Gastrocnemius medialis (tissue), 4 donors: ENCODE data around the gene TMEM214. TPM values are rescaled to one million over a fixed set of nuclear protein-coding genes. Genes with fewer than 3 reads are reported as not detected.

Source experiments
- ATAC-seq, 2 donors: fragments of 150-250 bp; one replicate each; pipeline ENCODE4 v1.9.1; 2016
- DNase-seq, 2 donors: peaks; one replicate each; pipeline ENCODE4 v3.0.0-alpha.2; 2019
- H3K27ac ChIP-seq, 4 donors: fragments of 200-600 bp; sonication (generic); 1 replicate in 1 of 4; 2 replicates in 3 of 4; pipeline ENCODE4 v1.5.1; 2016 to 2018; ENCODE audit warnings: mild to moderate bottlenecking in 2 of 4, moderate library complexity in 1 of 4
- H3K27me3 ChIP-seq, 3 donors: fragments of 200-600 bp; sonication (generic) in 2 of 3; 1 replicate in 1 of 3; 2 replicates in 2 of 3; pipeline versions ENCODE4 v1.5.1 to v1.6.0; 2016 to 2019; ENCODE audit warnings: mild to moderate bottlenecking in 1 of 3, moderate library complexity in 1 of 3
- H3K36me3 ChIP-seq, 2 donors: fragments of 200-600 bp; sonication (generic) in 1 of 2; one replicate each; pipeline ENCODE4 v1.5.1; 2017 to 2018
- H3K4me1 ChIP-seq, 2 donors: fragments of 200-600 bp; sonication (generic) in 1 of 2; one replicate each; pipeline ENCODE4 v1.5.1; 2016 to 2017; ENCODE audit warnings: mild to moderate bottlenecking in 2 of 2
- H3K4me3 ChIP-seq, 4 donors: fragments of 200-600 bp; sonication (generic) in 3 of 4; 1 replicate in 1 of 4; 2 replicates in 3 of 4; pipeline ENCODE4 v1.5.1; 2016 to 2019; ENCODE audit warnings: mild to moderate bottlenecking in 2 of 4
- H3K9me3 ChIP-seq, 3 donors: fragments of 200-600 bp; sonication (generic) in 2 of 3; 1 replicate in 1 of 3; 2 replicates in 2 of 3; pipeline ENCODE4 v1.5.1; 2016 to 2019
- CTCF ChIP-seq, 5 experiments: fragments of 450-650 bp in 3 of 5; fragments of 200-600 bp in 2 of 5; sonication (generic) in 2 of 5; IDR thresholded peaks in 4 of 5; conservative IDR thresholded peaks in 1 of 5; 1 replicate in 4 of 5; 2 replicates in 1 of 5; pipeline ENCODE4 v1.5.1; 2016 to 2019; ENCODE audit warnings: antibody characterized with exemption in 5 of 5, mild to moderate bottlenecking in 3 of 5, moderate library complexity in 3 of 5
- POLR2A ChIP-seq, 2 donors: fragments of 450-650 bp; IDR thresholded peaks; one replicate each; pipeline ENCODE4 v1.6.1; 2017; ENCODE audit warnings: antibody characterized with exemption in 2 of 2, mild to moderate bottlenecking in 2 of 2, moderate library complexity in 2 of 2
- in situ Hi-C, 4 donors: fragments of 200-750 bp; cut with MboI; loops; one replicate each; pipeline versions ENCODE4 v1.15.0 to v1.8.0; 2017; ENCODE audit warnings: low sequenced_read_pairs in 4 of 4
- intact Hi-C: fragments of 100-400 bp; cut with DNase I; formaldehyde crosslinking; loops from one replicate; pipeline ENCODE4 v1.15.1; 2023; ENCODE audit warnings: low total_unique reads
- total RNA-seq, 4 donors: library from RNA; depleted of rRNA; stranded (reverse); fragments of >200 nt; gene quantifications; one replicate each; pipeline versions ENCODE4 v1.1.0 to v1.2.3, GENCODE V29; 2016

The TMEM214 gene
- total RNA-seq, 4 donors from 2014 or later, result 20.0 to 37.7 (median 24.9) TPM

DNA sequence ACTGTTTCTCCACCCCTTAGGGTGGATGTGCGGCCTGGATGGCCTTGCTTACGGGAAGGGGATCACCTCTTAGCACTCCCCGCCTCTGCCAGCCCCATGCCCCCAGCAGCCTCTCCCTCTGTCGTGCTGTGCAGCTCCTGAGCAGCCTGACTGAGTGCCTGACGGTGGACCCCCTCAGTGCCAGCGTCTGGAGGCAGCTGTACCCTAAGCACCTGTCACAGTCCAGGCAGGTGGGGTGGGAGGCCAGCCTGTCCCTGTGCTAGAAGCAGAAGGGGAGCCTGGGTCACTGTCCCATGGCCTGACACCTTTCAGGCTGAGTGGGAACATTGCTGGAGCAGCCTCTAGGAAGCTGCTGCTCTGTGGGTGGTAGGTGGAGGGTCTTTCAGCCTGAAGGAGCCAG is 5.2 kb downstream of the TMEM214 start:
- ATAC-seq (no peak), DNase-seq (no peak)
- H3K9me3 ChIP-seq, result no peaks in the 10 kb centered on the region
- peaks cover 0 to 69% of the 10 kb centered on the region in 2 donors for H3K36me3 ChIP-seq
- peaks cover 25 to 26% of the 10 kb centered on the region in 2 donors for H3K4me1 ChIP-seq
- no peaks in the 10 kb centered on the region for H3K27me3 ChIP-seq
- no peak overlapping the region for H3K27ac ChIP-seq
- in situ Hi-C loops, result loop anchor here in 3 of 4 donors (10.0 kb wide), 1 partner anchor 47 kb away; the partner anchor contains the start of gene KHK (in 3 of the 3)
- no peak overlapping the region for H3K4me3 ChIP-seq
- intact Hi-C loops, result no loop called here
- no peak for TF ChIP-seq POLR2A (IDR thresholded peaks at IDR 0.05)
- TF ChIP-seq CTCF (IDR thresholded peaks at IDR 0.05 in 4 of 5, conservative IDR thresholded peaks at IDR 0.05 in 1 of 5), result no peak

DNA sequence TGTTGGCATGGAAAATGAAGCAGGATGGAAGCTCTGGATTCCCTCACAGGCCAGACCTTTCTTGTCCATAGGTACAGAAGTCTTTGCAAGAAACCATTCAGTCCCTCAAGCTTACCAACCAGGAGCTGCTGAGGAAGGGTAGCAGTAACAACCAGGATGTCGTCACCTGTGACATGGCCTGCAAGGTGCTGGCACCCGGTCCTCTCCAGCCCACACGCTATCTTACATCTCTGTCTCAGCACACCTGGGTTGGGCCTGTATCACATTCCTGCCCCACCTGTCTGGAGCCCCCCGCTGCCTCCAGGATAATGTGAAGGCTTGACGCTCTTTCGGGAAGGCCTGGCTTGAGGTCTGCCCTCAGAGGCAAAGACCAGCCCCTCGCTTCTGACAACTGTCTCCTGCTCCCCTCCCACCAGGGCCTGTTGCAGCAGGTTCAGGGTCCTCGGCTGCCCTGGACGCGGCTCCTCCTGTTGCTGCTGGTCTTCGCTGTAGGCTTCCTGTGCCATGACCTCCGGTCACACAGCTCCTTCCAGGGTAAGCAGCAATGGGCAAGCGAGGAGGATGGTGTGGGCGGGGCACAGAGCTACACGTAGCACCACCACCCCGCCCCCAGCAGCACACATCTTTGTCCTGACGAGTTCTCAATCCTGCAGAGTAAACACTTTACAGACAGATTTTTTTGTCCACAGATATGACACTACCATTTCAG is 6.0 kb downstream of the TMEM214 start:
- H3K4me1 ChIP-seq, result peaks cover 18 to 21% of the 10 kb centered on the region in 2 donors
- ATAC-seq (no peak), DNase-seq (no peak)
- intact Hi-C loops (no loop called here), in situ Hi-C loops (loop anchor here in 3 of 4 donors (10.0 kb wide), 1 partner anchor 46 kb away; the partner anchor contains the start of gene KHK (in 3 of the 3))
- H3K27ac ChIP-seq, result no peak overlapping the region
- TF ChIP-seq POLR2A (IDR thresholded peaks at IDR 0.05) (no peak), CTCF (IDR thresholded peaks at IDR 0.05 in 4 of 5, conservative IDR thresholded peaks at IDR 0.05 in 1 of 5) (no peak)
- no peaks in the 10 kb centered on the region for H3K27me3 ChIP-seq
- H3K4me3 ChIP-seq, result no peak overlapping the region
- no peaks in the 10 kb centered on the region for H3K9me3 ChIP-seq
- H3K36me3 ChIP-seq, result peaks cover 0 to 69% of the 10 kb centered on the region in 2 donors

DNA sequence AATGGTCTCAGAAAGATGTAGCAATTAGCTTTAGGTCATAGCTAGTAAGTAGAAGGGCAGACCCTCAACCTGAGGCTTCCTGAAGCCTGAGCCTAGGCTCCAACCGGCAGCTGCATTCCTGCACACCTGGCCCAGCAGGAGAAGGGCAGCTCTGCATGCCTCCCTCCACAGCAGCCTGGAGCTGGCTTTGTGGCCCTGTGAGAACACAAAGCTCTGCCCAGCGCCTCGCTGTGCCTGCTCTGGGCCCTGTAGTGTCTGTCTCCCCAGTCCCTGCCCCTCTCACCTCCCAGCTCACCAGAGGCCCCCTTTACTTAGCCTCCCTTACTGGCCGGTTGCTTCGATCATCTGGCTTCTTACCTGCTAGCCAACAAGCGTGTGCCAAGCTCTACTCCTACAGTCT is 6.7 kb downstream of the TMEM214 start:
- no peaks in the 10 kb centered on the region for H3K9me3 ChIP-seq
- DNase-seq, result no peak
- H3K27me3 ChIP-seq, result no peaks in the 10 kb centered on the region
- H3K4me3 ChIP-seq, result no peak overlapping the region
- peaks cover 0 to 69% of the 10 kb centered on the region in 2 donors for H3K36me3 ChIP-seq
- no peak overlapping the region for H3K27ac ChIP-seq
- peaks cover 12 to 15% of the 10 kb centered on the region in 2 donors for H3K4me1 ChIP-seq
- no peak for ATAC-seq
- in situ Hi-C loops, result loop anchor here in 3 of 4 donors (10.0 kb wide), 1 partner anchor 45 kb away; the partner anchor contains the start of gene KHK (in 3 of the 3)
- intact Hi-C loops, result no loop called here
- TF ChIP-seq CTCF (IDR thresholded peaks at IDR 0.05 in 4 of 5, conservative IDR thresholded peaks at IDR 0.05 in 1 of 5), result no peak

GRCh38 chr2:27039871-27040270 is 7.1 kb downstream of the TMEM214 start:
- in situ Hi-C loops (loop anchor here in 3 of 4 donors (10.0 kb wide), 1 partner anchor 45 kb away; the partner anchor contains the start of gene KHK (in 3 of the 3)), intact Hi-C loops (no loop called here)
- peaks cover 0 to 66% of the 10 kb centered on the region in 2 donors for H3K36me3 ChIP-seq
- H3K27me3 ChIP-seq, result no peaks in the 10 kb centered on the region
- H3K4me1 ChIP-seq, result peaks cover 10 to 12% of the 10 kb centered on the region in 2 donors
- H3K9me3 ChIP-seq, result no peaks in the 10 kb centered on the region
- DNase-seq (no peak), ATAC-seq (no peak)
- no peak overlapping the region for H3K4me3 ChIP-seq
- TF ChIP-seq POLR2A (IDR thresholded peaks at IDR 0.05) (no peak), CTCF (IDR thresholded peaks at IDR 0.05 in 4 of 5, conservative IDR thresholded peaks at IDR 0.05 in 1 of 5) (no peak)
- no peak overlapping the region for H3K27ac ChIP-seq
